Transverse colon (tissue), 4 donors: ENCODE results near the gene TRIM14. TPM values are rescaled to one million over a fixed set of nuclear protein-coding genes. Genes with fewer than 3 reads are reported as not detected.

Experiments
- DNase-seq: peaks from one replicate; pipeline ENCODE4 v3.0.0-alpha.2; 2019
- H3K27ac ChIP-seq, 4 donors: fragments of 200-600 bp; sonication (generic); 2 replicates each; pipeline ENCODE4 v1.5.1; 2016 to 2018; ENCODE audit warnings: inconsistent platforms in 4 of 4
- H3K27me3 ChIP-seq: fragments of 200-600 bp; sonication (generic); 2 replicates; pipeline ENCODE4 v1.5.1; 2017; ENCODE audit warnings: inconsistent platforms
- H3K36me3 ChIP-seq, 4 donors: fragments of 200-600 bp; sonication (generic); 2 replicates each; pipeline ENCODE4 v1.5.1; 2017 to 2019; ENCODE audit warnings: inconsistent platforms in 4 of 4
- H3K4me1 ChIP-seq, 4 donors: fragments of 200-600 bp; sonication (generic); 2 replicates each; pipeline ENCODE4 v1.5.1; 2017 to 2020; ENCODE audit warnings: inconsistent platforms in 4 of 4
- H3K4me3 ChIP-seq, 4 donors: fragments of 200-600 bp; sonication (generic); 1 replicate in 1 of 4; 2 replicates in 3 of 4; pipeline versions ENCODE4 v1.5.1 to v1.6.1; 2017 to 2019; ENCODE audit warnings: inconsistent platforms in 4 of 4
- H3K9me3 ChIP-seq, 2 donors: fragments of 200-600 bp; sonication (generic); 2 replicates each; pipeline ENCODE4 v1.5.1; 2017 to 2019; ENCODE audit warnings: inconsistent platforms in 2 of 2
- CTCF ChIP-seq, 5 experiments: fragments of 200-600 bp in 3 of 5; fragments of 450-650 bp in 2 of 5; sonication (generic) in 3 of 5; IDR thresholded peaks; 1 replicate in 2 of 5; 2 replicates in 3 of 5; pipeline ENCODE4 v1.5.1; 2016 to 2017; ENCODE audit warnings: antibody characterized with exemption in 5 of 5, inconsistent platforms in 3 of 5, mild to moderate bottlenecking in 2 of 5, moderate library complexity in 1 of 5
- EP300 ChIP-seq: sonication (generic); formaldehyde crosslinking; IDR thresholded peaks from one replicate; pipeline ENCODE4 v1.6.1; 2017; ENCODE audit warnings: antibody characterized with exemption, low read depth
- POLR2A ChIP-seq: fragments of 450-650 bp; IDR thresholded peaks from one replicate; pipeline ENCODE4 v1.6.1; 2016; ENCODE audit warnings: antibody characterized with exemption, mild to moderate bottlenecking, moderate library complexity
- POLR2AphosphoS5 ChIP-seq, 3 donors: sonication (generic); formaldehyde crosslinking; IDR thresholded peaks; one replicate each; pipeline ENCODE4 v1.6.1; 2016; ENCODE audit warnings: antibody characterized with exemption in 3 of 3
- WGBS, 2 donors: methylation state at CpG; one replicate each; pipeline ENCODE4 v1.1.5; 2018; ENCODE audit warnings: low coverage in 1 of 2; 5-methylcytosine and 5-hydroxymethylcytosine counted together
- in situ Hi-C, 4 donors: fragments of 200-750 bp; cut with MboI; loops; one replicate each; pipeline versions ENCODE4 v1.15.0 to v1.15.1; 2017; ENCODE audit warnings: low sequenced_read_pairs in 3 of 4, low pct_ligation_motif_present in 1 of 4, low pct_unique_long_range_greater_than_20kb in 1 of 4
- intact Hi-C: fragments of 100-400 bp; cut with DNase I; formaldehyde crosslinking; loops from one replicate; pipeline ENCODE4 v1.15.1; 2023; ENCODE audit warnings: low total_unique reads
- total RNA-seq, 4 donors: library from RNA; depleted of rRNA; stranded (reverse); fragments of >200 nt; gene quantifications; one replicate each; pipeline ENCODE4 v1.1.0, GENCODE V29; 2016

TRIM14 gene
- total RNA-seq, 4 donors from 2014 or later, result 28.7 to 58.7 (median 53.8) TPM

- TF ChIP-seq CTCF (IDR thresholded peaks at IDR 0.05) (peak in 1 of 5 experiments; percentile 14), EP300 (no peak)
- Histone ChIP-seq H3K9me3 (no peaks in the 10 kb centered on the region), H3K4me3 (no peak overlapping the region), H3K36me3 (peaks cover 0 to 26% (median 13%) of the 10 kb centered on the region in 4 donors), H3K4me1 (peaks cover 3 to 73% (median 19%) of the 10 kb centered on the region in 4 donors), H3K27ac (peak overlapping the region in 2 of 4 donors; percentile 13 to 18), H3K27me3 (no peaks in the 10 kb centered on the region)
- intact Hi-C loops, result no loop called here
- in situ Hi-C loops, result loop anchor here in 1 of 4 donors (25.0 kb wide), 1 partner anchor 120 kb away; the partner anchor contains the start of gene CORO2A
- DNase-seq, result no peak
- 46 to 67% methylated on average over 2 of the region's 2 CpGs for WGBS, 2 donors
These were observed 51.8 kb downstream of the TRIM14 start for GRCh38 chr9:98067184-98067583.

- Histone ChIP-seq H3K27me3 (no peaks in the 10 kb centered on the region), H3K27ac (peak overlapping the region in 3 of 4 donors; percentile 6 to 42 (median 18)), H3K4me1 (peaks cover under 1 to 72% (median 13%) of the 10 kb centered on the region in 4 donors), H3K9me3 (no peaks in the 10 kb centered on the region), H3K36me3 (peaks cover 0 to 34% (median 17%) of the 10 kb centered on the region in 4 donors), H3K4me3 (no peak overlapping the region)
- intact Hi-C loops, result no loop called here
- in situ Hi-C loops, result loop anchor here in 1 of 4 donors (25.0 kb wide), 1 partner anchor 121 kb away; the partner anchor contains the start of gene CORO2A
- DNase-seq, result no peak
- 33 to 63% methylated on average over 2 to 3 of the region's 3 CpGs for WGBS, 2 donors
- TF ChIP-seq POLR2AphosphoS5 (IDR thresholded peaks at IDR 0.05), result no peak
- TF ChIP-seq CTCF (IDR thresholded peaks at IDR 0.05), result no peak
- no peak for TF ChIP-seq POLR2A
- TF ChIP-seq EP300, result no peak
These were observed 52.8 kb downstream of the TRIM14 start for GRCh38 chr9:98066235-98066634.

GRCh38 chr9:98064623-98065392, 54.2 kb downstream of the TRIM14 start:
- no peaks in the 10 kb centered on the region for H3K9me3 ChIP-seq
- no peak for DNase-seq
- peaks cover 0 to 74% (median 13%) of the 10 kb centered on the region in 4 donors for H3K4me1 ChIP-seq
- intact Hi-C loops (no loop called here), in situ Hi-C loops (loop anchor here in 1 of 4 donors (25.0 kb wide), 1 partner anchor 122 kb away; the partner anchor contains the start of gene CORO2A)
- H3K4me3 ChIP-seq, result no peak overlapping the region
- no peak for TF ChIP-seq CTCF (IDR thresholded peaks at IDR 0.05)
- TF ChIP-seq POLR2A, result no peak
- no peak for TF ChIP-seq EP300
- no peak for TF ChIP-seq POLR2AphosphoS5 (IDR thresholded peaks at IDR 0.05)
- peaks cover 0 to 38% (median 17%) of the 10 kb centered on the region in 4 donors for H3K36me3 ChIP-seq
- H3K27me3 ChIP-seq, result no peaks in the 10 kb centered on the region
- no peak overlapping the region for H3K27ac ChIP-seq
- 89 to 92% methylated on average over 4 to 8 of the region's 8 CpGs for WGBS, 2 donors

GRCh38 chr9:98062161-98062560, 56.9 kb downstream of the TRIM14 start:
- in situ Hi-C loops (loop anchor here in 1 of 4 donors (25.0 kb wide), 1 partner anchor 125 kb away; the partner anchor contains the start of gene CORO2A), intact Hi-C loops (no loop called here)
- H3K27ac ChIP-seq, result peak overlapping the region; percentile 42 to 71 (median 64)
- H3K27me3 ChIP-seq, result no peaks in the 10 kb centered on the region
- no peaks in the 10 kb centered on the region for H3K9me3 ChIP-seq
- H3K4me3 ChIP-seq, result peak overlapping the region in 1 of 4 donors; percentile 1
- H3K4me1 ChIP-seq, result peaks cover 11 to 76% (median 29%) of the 10 kb centered on the region in 4 donors
- no peak for DNase-seq
- peaks cover 0 to 32% (median 15%) of the 10 kb centered on the region in 4 donors for H3K36me3 ChIP-seq
- WGBS, 2 donors, result 70 to 80% methylated on average over 1 to 3 of the region's 3 CpGs
- TF ChIP-seq POLR2AphosphoS5 (IDR thresholded peaks at IDR 0.05) (no peak), CTCF (IDR thresholded peaks at IDR 0.05) (no peak), POLR2A (no peak), EP300 (no peak)
